GM12878 (cell line): ENCODE data around the gene TANC1.

Experiments
- CBFB ChIP-seq: IDR thresholded peaks from 2 replicates; pipeline ENCODE4 v1.6.1; 2016; ENCODE audit warnings: antibody characterized with exemption, low read depth
- CTCF ChIP-seq, 3 experiments: IDR thresholded peaks in 2 of 3; conservative IDR thresholded peaks in 1 of 3; 2 replicates each; pipeline ENCODE4 v1.5.1; 2011; ENCODE audit warnings: low read depth in 3 of 3, low read length in 3 of 3, mild to moderate bottlenecking in 3 of 3, control low read depth in 2 of 3, moderate library complexity in 2 of 3, inconsistent platforms in 1 of 3, mixed read lengths in 1 of 3; ENCODE audit not compliant: control insufficient read depth in 2 of 3, insufficient read depth in 1 of 3; ENCODE audit errors: extremely low read depth in 1 of 3
- EGR1 ChIP-seq, 2 experiments: IDR thresholded peaks; 1 replicate in 1 of 2; 2 replicates in 1 of 2; pipeline ENCODE4 v1.6.1; 2011 to 2012; ENCODE audit warnings: low read depth in 2 of 2, low read length in 2 of 2, borderline replicate concordance in 1 of 2, mild to moderate bottlenecking in 1 of 2, moderate library complexity in 1 of 2
- EP300 ChIP-seq, 2 experiments: fragments of 150-350 bp in 1 of 2; IDR thresholded peaks; 2 replicates each; pipeline ENCODE4 v1.6.1; 2011 to 2012; ENCODE audit warnings: low read depth in 2 of 2, low read length in 2 of 2, borderline replicate concordance in 1 of 2, improper control_type of control experiment in 1 of 2, inconsistent platforms in 1 of 2; ENCODE audit not compliant: control insufficient read depth in 1 of 2
- EZH2 ChIP-seq: IDR thresholded peaks from 2 replicates; pipeline ENCODE4 v1.6.1; 2012; ENCODE audit warnings: low read depth, mild to moderate bottlenecking, control low read depth, inconsistent platforms, low read length, borderline replicate concordance; ENCODE audit not compliant: control insufficient read depth
- HDAC6 ChIP-seq: fragments of 200-600 bp; sonication (generic); IDR thresholded peaks from one replicate; pipeline ENCODE4 v1.8.0; 2017; ENCODE audit warnings: antibody characterized with exemption; ENCODE audit not compliant: unreplicated experiment
- NFIC ChIP-seq: IDR thresholded peaks from 2 replicates; pipeline ENCODE4 v1.6.1; 2012; ENCODE audit warnings: low read depth, mild to moderate bottlenecking, inconsistent platforms, low read length, moderate library complexity
- NFYB ChIP-seq: IDR thresholded peaks from 2 replicates; pipeline ENCODE4 v1.6.1; 2011; ENCODE audit warnings: low read depth, mild to moderate bottlenecking, low read length, improper control_type of control experiment, moderate library complexity; ENCODE audit not compliant: insufficient read depth
- SIN3A ChIP-seq: IDR thresholded peaks from 2 replicates; pipeline ENCODE4 v1.6.1; 2012; ENCODE audit warnings: low read depth, low read length, improper control_type of control experiment

DNA sequence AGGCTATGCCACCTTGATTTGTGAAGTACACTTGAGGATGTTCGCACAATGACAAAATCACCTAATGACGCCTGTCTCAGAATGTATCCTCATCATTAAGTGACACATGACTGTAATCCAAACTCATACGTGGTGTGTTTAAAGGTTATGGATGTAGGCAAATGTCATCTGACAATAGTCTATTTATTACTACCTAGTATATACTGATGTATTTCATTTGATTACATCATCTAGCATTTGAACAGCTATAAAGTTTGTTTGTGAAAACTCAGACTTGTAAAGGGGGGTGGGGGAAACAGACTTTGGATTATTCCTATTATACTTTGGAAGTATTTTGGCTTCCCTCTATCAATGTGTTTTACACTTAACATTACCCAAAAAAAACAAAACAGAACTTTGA lies 129.9 kb downstream of the TANC1 start:
- TF ChIP-seq EGR1 (IDR thresholded peaks at IDR 0.05; ENCODE audit: borderline replicate concordance in 1 of 2, low read depth in 2 of 2, low read length in 2 of 2) (no peak), SIN3A (no peak), CBFB (no peak), NFIC (no peak), CTCF (IDR thresholded peaks at IDR 0.05 in 2 of 3, conservative IDR thresholded peaks at IDR 0.05 in 1 of 3; ENCODE audit: control insufficient read depth in 2 of 3, extremely low read depth in 1 of 3, insufficient read depth in 1 of 3, low read depth in 3 of 3, low read length in 3 of 3) (no peak), EP300 (IDR thresholded peaks at IDR 0.05; ENCODE audit: borderline replicate concordance in 1 of 2, control insufficient read depth in 1 of 2, low read depth in 2 of 2, low read length in 2 of 2) (no peak), NFYB (no peak), HDAC6 (no peak), EZH2 (no peak)
